DOHH2 (cell line): ENCODE measurements around the gene BDKRB2.

ENCODE experiments used
- CTCF ChIP-seq: fragments of 200-600 bp; sonication (generic); IDR thresholded peaks from one replicate; pipeline ENCODE4 v1.5.1; 2014; ENCODE audit warnings: antibody characterized with exemption, mild to moderate bottlenecking, low read depth, low read length; ENCODE audit not compliant: poor library complexity, severe bottlenecking
- EZH2phosphoT487 ChIP-seq: fragments of 200-600 bp; sonication (generic); IDR thresholded peaks from 2 replicates; pipeline ENCODE4 v1.6.1; 2017; ENCODE audit warnings: borderline replicate concordance, mild to moderate bottlenecking, antibody characterized with exemption, low read length, moderate library complexity, mixed read lengths

GRCh38 chr14:96238676-96239265 is 34.1 kb downstream of the BDKRB2 start:
- no peak for TF ChIP-seq CTCF
- no peak for TF ChIP-seq EZH2phosphoT487
